SK-N-MC (cell line): ENCODE measurements around the gene MYO16.

Experiments used
- EZH2 ChIP-seq: fragments of 200-600 bp; sonication (generic); IDR thresholded peaks from one replicate; pipeline ENCODE4 v1.6.1; 2017; ENCODE audit warnings: antibody characterized with exemption
- FOXP2 ChIP-seq: optimal IDR thresholded peaks from 2 replicates; pipeline ENCODE3; 2011; ENCODE audit warnings: mild to moderate bottlenecking, moderate library complexity; ENCODE audit not compliant: insufficient read depth; ENCODE audit errors: extremely low read length, control extremely low read depth
- POLR2AphosphoS5 ChIP-seq: IDR thresholded peaks from 2 replicates; pipeline ENCODE4 v1.6.1; 2012; ENCODE audit warnings: mild to moderate bottlenecking, low read depth, low read length, borderline replicate concordance

DNA sequence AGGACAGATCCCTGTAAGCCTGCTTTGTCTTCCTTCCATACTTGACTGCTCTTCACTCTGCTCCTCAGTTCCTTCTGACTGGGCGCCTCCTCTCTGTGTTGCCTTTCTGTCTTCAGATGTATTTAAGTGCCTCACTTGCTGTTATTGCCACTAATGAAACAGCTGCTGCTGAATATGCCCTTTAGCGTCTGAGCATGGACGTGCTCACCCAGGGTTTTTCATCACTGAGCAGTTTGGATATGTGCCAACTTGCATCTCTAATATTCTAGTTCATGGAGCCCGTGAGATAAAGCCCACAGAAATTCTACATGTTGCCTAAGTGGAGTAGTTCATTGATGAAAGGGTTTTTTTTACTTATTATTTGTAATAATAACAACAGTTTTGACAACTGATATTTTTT, 198.2 kb downstream of the MYO16 start:
- TF ChIP-seq FOXP2: no peak
- no peak for TF ChIP-seq POLR2AphosphoS5
- TF ChIP-seq EZH2: no peak
